ENCODE measurements around the gene PPM1M.

DNA sequence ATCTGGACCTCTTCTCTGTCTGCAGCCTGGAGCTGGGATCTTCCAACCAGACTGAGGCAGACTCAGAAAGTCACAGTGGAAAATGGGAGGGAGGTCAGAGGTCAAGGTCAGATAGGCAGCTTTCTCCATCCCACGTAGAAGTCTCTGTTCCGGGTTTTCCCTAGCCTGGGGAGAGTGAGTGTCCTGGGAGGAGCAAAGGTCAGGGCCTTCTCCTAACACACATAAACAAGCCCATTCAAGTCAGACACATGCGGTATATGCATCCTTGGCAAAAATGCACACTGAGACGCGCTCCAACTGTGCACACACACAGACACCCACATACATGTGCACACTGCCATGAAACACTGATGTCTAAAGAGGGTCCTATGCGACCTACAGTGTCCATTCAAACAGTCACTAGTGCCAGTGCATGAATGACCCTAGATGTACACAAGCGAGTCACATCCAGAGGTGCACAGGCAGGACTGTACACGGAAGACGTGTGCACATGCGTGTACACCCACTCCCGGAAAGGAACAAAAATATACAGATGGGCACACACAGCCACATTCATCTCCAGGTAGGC lies 7.3 kb upstream of the PPM1M start:
- TF ChIP-seq SKIL (IDR thresholded peaks at IDR 0.05; ENCODE audit: low read depth, poor library complexity, severe bottlenecking) (no peak), USF2 (IDR thresholded peaks at IDR 0.05; ENCODE audit: borderline replicate concordance, low read depth, low read length) (no peak), FOXK2 (IDR thresholded peaks at IDR 0.05) (peak; percentile 8; the same call in 1 of the 2 replicates), POLR2AphosphoS2 (IDR thresholded peaks at IDR 0.05; ENCODE audit: low read depth, low read length) (no peak), TAF1 (IDR thresholded peaks at IDR 0.05; ENCODE audit: borderline replicate concordance, low read depth, low read length) (no peak), SREBF2 (IDR thresholded peaks at IDR 0.05; ENCODE audit: low read length) (no peak), SP1 (IDR thresholded peaks at IDR 0.05; ENCODE audit: low read depth, low read length) (no peak), REST (IDR thresholded peaks at IDR 0.05; ENCODE audit: low read depth, low read length) (no peak)
- TF ChIP-seq, protein P1, sequence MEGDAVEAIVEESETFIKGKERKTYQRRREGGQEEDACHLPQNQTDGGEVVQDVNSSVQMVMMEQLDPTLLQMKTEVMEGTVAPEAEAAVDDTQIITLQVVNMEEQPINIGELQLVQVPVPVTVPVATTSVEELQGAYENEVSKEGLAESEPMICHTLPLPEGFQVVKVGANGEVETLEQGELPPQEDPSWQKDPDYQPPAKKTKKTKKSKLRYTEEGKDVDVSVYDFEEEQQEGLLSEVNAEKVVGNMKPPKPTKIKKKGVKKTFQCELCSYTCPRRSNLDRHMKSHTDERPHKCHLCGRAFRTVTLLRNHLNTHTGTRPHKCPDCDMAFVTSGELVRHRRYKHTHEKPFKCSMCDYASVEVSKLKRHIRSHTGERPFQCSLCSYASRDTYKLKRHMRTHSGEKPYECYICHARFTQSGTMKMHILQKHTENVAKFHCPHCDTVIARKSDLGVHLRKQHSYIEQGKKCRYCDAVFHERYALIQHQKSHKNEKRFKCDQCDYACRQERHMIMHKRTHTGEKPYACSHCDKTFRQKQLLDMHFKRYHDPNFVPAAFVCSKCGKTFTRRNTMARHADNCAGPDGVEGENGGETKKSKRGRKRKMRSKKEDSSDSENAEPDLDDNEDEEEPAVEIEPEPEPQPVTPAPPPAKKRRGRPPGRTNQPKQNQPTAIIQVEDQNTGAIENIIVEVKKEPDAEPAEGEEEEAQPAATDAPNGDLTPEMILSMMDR (IDR thresholded peaks at IDR 0.05 in 2 of 3, conservative IDR thresholded peaks at IDR 0.05 in 1 of 3; ENCODE audit: control insufficient read depth in 2 of 3, extremely low read depth in 1 of 3, insufficient read depth in 1 of 3, low read depth in 3 of 3, low read length in 3 of 3) = no peak
- TF ChIP-seq, protein P2, sequence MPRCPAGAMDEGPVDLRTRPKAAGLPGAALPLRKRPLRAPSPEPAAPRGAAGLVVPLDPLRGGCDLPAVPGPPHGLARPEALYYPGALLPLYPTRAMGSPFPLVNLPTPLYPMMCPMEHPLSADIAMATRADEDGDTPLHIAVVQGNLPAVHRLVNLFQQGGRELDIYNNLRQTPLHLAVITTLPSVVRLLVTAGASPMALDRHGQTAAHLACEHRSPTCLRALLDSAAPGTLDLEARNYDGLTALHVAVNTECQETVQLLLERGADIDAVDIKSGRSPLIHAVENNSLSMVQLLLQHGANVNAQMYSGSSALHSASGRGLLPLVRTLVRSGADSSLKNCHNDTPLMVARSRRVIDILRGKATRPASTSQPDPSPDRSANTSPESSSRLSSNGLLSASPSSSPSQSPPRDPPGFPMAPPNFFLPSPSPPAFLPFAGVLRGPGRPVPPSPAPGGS (IDR thresholded peaks at IDR 0.05; ENCODE audit: borderline replicate concordance, insufficient read depth, low read depth, low read length, poor library complexity, severe bottlenecking) = no peak
